C4-2B (cell line): ENCODE data around the gene SARM1.

Experiments
- ZFX ChIP-seq: fragments of 450-650 bp; IDR thresholded peaks from 2 replicates; pipeline ENCODE4 v1.6.1; 2017
- TF ChIP-seq, protein P1 (sequence below): fragments of 450-650 bp; conservative IDR thresholded peaks from 2 replicates; pipeline ENCODE4 v1.5.1; 2017; ENCODE audit warnings: mild to moderate bottlenecking

DNA sequence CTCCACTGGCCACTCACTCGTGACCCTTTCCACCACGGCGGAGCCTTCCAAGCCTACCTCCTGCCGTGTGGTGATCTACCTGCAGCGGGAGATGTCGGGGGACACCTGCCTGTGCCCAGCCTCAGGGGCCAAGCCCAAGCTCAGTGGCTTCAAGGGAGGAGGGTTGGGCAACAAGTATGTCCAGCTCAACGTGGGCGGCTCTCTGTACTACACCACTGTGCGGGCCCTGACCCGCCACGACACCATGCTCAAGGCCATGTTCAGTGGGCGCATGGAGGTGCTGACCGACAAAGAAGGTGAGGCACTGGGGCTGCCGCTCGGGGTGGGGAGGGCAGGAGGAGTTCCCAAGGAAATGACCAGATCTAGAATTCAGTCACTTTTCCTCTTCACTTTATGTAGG lies 32.1 kb upstream of the SARM1 start:
- TF ChIP-seq, protein P1, sequence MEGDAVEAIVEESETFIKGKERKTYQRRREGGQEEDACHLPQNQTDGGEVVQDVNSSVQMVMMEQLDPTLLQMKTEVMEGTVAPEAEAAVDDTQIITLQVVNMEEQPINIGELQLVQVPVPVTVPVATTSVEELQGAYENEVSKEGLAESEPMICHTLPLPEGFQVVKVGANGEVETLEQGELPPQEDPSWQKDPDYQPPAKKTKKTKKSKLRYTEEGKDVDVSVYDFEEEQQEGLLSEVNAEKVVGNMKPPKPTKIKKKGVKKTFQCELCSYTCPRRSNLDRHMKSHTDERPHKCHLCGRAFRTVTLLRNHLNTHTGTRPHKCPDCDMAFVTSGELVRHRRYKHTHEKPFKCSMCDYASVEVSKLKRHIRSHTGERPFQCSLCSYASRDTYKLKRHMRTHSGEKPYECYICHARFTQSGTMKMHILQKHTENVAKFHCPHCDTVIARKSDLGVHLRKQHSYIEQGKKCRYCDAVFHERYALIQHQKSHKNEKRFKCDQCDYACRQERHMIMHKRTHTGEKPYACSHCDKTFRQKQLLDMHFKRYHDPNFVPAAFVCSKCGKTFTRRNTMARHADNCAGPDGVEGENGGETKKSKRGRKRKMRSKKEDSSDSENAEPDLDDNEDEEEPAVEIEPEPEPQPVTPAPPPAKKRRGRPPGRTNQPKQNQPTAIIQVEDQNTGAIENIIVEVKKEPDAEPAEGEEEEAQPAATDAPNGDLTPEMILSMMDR, result no peak
- TF ChIP-seq ZFX, result no peak
